Parathyroid adenoma (tissue), 2 donors: ENCODE measurements around the gene CMPK2.
A peak's percentile ranks its signal among the peaks of the same experiment; 100 is the strongest.

Experiments
- H2AFZ ChIP-seq: fragments of 300-600 bp; sonication (generic); one replicate; pipeline ENCODE4 v1.7.0; 2017; ENCODE audit warnings: antibody characterized with exemption, mild to moderate bottlenecking
- H3K27ac ChIP-seq: fragments of 300-600 bp; sonication (generic); one replicate; pipeline ENCODE4 v1.7.0; 2017
- H3K27me3 ChIP-seq: fragments of 300-600 bp; sonication (generic); one replicate; pipeline ENCODE4 v1.7.0; 2017; ENCODE audit warnings: low read length; ENCODE audit not compliant: control insufficient read depth, insufficient read depth
- H3K36me3 ChIP-seq: fragments of 300-600 bp; sonication (generic); one replicate; pipeline ENCODE4 v1.7.0; 2017; ENCODE audit warnings: low read length; ENCODE audit not compliant: control insufficient read depth, insufficient read depth
- H3K4me1 ChIP-seq: fragments of 300-600 bp; sonication (generic); one replicate; pipeline ENCODE4 v1.7.0; 2017; ENCODE audit warnings: control low read depth
- H3K4me2 ChIP-seq: fragments of 300-600 bp; sonication (generic); one replicate; pipeline ENCODE4 v1.7.0; 2017; ENCODE audit warnings: low read length
- H3K4me3 ChIP-seq: fragments of 300-600 bp; sonication (generic); one replicate; pipeline ENCODE4 v1.7.0; 2017; ENCODE audit warnings: low read depth, low read length
- H3K79me2 ChIP-seq: fragments of 300-600 bp; sonication (generic); one replicate; pipeline ENCODE4 v1.7.0; 2017; ENCODE audit warnings: control low read depth
- H3K9ac ChIP-seq: fragments of 300-600 bp; sonication (generic); one replicate; pipeline ENCODE4 v1.7.0; 2017; ENCODE audit warnings: mild to moderate bottlenecking
- H3K9me3 ChIP-seq: fragments of 300-600 bp; sonication (generic); one replicate; pipeline ENCODE4 v1.7.0; 2017; ENCODE audit warnings: low read length; ENCODE audit not compliant: control insufficient read depth
- TF ChIP-seq, protein P1 (sequence below): fragments of 300-600 bp; sonication (generic); IDR thresholded peaks from one replicate; pipeline ENCODE4 v1.7.0; 2017; ENCODE audit warnings: antibody characterized with exemption, mild to moderate bottlenecking
- donor health status: primary hyperparathyroidism.

Gene CMPK2

DNA sequence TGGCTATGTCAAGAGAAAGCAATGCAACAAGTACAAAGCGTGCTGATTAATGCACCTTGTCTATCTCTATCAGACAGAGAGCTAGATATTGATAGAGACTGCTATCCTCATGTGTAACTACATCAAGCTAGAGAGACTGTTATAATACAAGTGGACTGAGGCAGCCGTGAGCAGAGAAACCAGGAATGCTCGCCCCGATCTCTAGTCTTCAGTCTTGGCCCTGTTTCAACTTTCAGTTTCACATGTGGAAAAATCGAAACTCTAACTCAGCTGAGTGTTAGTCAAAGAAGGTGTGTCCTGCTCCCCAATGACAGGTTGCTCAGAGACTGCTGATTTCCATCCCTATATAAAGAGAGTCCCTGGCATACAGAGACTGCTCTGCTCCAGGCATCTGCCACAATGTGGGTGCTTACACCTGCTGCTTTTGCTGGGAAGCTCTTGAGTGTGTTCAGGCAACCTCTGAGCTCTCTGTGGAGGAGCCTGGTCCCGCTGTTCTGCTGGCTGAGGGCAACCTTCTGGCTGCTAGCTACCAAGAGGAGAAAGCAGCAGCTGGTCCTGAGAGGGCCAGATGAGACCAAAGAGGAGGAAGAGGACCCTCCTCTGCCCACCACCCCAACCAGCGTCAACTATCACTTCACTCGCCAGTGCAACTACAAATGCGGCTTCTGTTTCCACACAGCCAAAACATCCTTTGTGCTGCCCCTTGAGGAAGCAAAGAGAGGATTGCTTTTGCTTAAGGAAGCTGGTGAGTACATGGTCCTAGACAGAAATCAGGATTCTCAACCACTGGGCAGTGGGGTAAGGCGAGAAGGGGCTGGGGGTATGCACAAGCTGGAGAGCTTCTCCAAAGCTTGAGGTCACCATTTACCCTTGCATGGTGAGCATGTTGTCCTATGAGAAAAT, 11.9 kb upstream of the CMPK2 start, which contains the start of gene RSAD2:
RSAD2 (plus strand) TSS at position 376 of the 903 bp plus-strand sequence; CDS start at position 400, 24 bp downstream.
- Histone ChIP-seq H3K4me3 (peak within 1 kb of the TSS; percentile 45), H3K9me3 (no peaks in the 10 kb centered on the region), H3K27ac (peak within 1 kb of the TSS; percentile 30), H3K36me3 (no peaks in the 10 kb centered on the region), H3K4me1 (peaks cover 4% of the 10 kb centered on the region), H3K4me2 (peak within 1 kb of the TSS; percentile 64), H3K79me2 (no peaks in the 10 kb centered on the region), H3K27me3 (no peaks in the 10 kb centered on the region), H2AFZ (peak within 1 kb of the TSS; percentile 51), H3K9ac (no peak within 1 kb of the TSS)
- TF ChIP-seq, protein P1, sequence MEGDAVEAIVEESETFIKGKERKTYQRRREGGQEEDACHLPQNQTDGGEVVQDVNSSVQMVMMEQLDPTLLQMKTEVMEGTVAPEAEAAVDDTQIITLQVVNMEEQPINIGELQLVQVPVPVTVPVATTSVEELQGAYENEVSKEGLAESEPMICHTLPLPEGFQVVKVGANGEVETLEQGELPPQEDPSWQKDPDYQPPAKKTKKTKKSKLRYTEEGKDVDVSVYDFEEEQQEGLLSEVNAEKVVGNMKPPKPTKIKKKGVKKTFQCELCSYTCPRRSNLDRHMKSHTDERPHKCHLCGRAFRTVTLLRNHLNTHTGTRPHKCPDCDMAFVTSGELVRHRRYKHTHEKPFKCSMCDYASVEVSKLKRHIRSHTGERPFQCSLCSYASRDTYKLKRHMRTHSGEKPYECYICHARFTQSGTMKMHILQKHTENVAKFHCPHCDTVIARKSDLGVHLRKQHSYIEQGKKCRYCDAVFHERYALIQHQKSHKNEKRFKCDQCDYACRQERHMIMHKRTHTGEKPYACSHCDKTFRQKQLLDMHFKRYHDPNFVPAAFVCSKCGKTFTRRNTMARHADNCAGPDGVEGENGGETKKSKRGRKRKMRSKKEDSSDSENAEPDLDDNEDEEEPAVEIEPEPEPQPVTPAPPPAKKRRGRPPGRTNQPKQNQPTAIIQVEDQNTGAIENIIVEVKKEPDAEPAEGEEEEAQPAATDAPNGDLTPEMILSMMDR, result no peak

DNA sequence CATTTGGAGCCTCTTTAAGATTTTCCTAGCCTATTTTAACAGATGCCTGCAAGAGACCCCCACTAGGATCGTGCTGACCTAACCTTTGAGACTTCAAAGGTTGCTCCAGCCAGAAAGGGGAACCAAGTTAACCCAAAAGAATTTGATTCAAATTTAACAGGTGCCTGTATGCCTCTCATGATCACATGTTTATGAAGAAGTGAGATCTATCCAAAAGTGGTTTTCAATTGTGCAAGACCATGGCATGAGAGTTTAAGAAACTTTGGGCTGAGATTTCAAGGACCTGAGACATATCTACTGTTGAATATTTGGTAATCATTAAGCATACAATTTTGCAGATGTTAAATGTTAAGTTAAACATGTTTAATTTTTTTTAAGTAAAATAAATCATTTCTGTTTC, 10.6 kb upstream of the CMPK2 start:
- no peaks in the 10 kb centered on the region for H3K79me2 ChIP-seq
- no peak overlapping the region for H2AFZ ChIP-seq
- H3K27me3 ChIP-seq, result no peaks in the 10 kb centered on the region
- H3K27ac ChIP-seq, result no peak overlapping the region
- TF ChIP-seq, protein P1, result no peak
- H3K9me3 ChIP-seq, result no peaks in the 10 kb centered on the region
- H3K4me1 ChIP-seq, result peaks cover 4% of the 10 kb centered on the region
- H3K4me2 ChIP-seq, result no peak overlapping the region
- H3K9ac ChIP-seq, result no peak overlapping the region
- no peaks in the 10 kb centered on the region for H3K36me3 ChIP-seq
- no peak overlapping the region for H3K4me3 ChIP-seq

DNA sequence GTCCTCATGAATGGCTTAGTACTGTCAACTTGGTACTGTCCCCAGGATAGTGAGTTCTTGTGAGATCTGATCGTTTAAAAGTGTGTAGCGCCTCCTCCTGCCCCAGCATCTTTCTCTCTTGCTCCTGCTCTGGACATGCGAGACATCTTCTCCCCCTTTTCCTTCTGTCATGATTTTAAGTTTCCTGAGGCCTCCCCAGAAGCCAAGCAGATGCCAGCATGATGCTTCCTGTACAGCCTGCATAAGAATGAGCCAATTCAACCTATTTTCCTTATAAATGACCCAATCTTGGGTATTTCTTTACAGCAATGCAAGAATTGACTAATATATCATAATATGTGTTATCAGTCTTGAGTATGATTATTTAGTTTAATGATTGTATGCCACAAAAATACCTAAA, 8.3 kb upstream of the CMPK2 start:
- no peak overlapping the region for H3K4me2 ChIP-seq
- H3K27ac ChIP-seq, result no peak overlapping the region
- TF ChIP-seq, protein P1, result no peak
- H3K4me3 ChIP-seq, result no peak overlapping the region
- no peaks in the 10 kb centered on the region for H3K9me3 ChIP-seq
- peaks cover 4% of the 10 kb centered on the region for H3K4me1 ChIP-seq
- H3K9ac ChIP-seq, result no peak overlapping the region
- no peaks in the 10 kb centered on the region for H3K27me3 ChIP-seq
- no peaks in the 10 kb centered on the region for H3K79me2 ChIP-seq
- no peaks in the 10 kb centered on the region for H3K36me3 ChIP-seq
- H2AFZ ChIP-seq, result no peak overlapping the region

DNA sequence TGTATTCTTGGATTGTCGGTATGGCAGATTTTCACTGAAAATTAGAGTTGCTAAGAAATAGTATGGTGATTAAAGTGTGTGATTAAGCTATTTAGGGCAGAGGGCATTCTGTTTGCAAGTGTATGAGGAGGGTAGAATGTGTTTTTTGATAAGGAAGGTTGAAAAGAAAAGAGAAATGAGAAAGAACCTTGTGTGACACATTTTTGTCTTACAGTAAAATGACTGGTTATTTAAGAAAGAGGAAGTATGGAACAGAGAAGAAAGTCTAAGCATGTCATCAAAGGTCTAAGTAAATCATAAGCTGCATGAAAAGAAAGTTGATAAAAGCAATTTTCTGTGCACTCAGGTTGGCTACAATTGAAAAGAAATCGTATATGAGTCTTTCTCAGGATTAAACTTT, 6.7 kb upstream of the CMPK2 start:
- Histone ChIP-seq H3K79me2 (no peaks in the 10 kb centered on the region), H3K4me1 (peaks cover 4% of the 10 kb centered on the region), H3K27ac (no peak overlapping the region), H2AFZ (no peak overlapping the region), H3K4me2 (no peak overlapping the region), H3K4me3 (no peak overlapping the region), H3K9me3 (no peaks in the 10 kb centered on the region), H3K9ac (no peak overlapping the region), H3K36me3 (no peaks in the 10 kb centered on the region), H3K27me3 (no peaks in the 10 kb centered on the region)
- TF ChIP-seq, protein P1, result no peak
